Natural killer cell treated with Interleukin-12 subunit alpha and Interleukin-12 subunit beta and Interleukin-15 and Interleukin-18, amount 100 ng/mL, for 72 hours (primary cell): ENCODE measurements around the gene DRAP1. TPM values are rescaled to one million over a fixed set of nuclear protein-coding genes. Genes with fewer than 3 reads are reported as not detected.

ENCODE experiments used
- ATAC-seq, 2 donors: fragments of 150-1000 bp; cut with Tn5 transposase in 1 of 2; sonication (Bioruptor Pico), chemical (Tn5 transposase) in 1 of 2; 2 replicates each; pipeline ENCODE4 v1.10.0; 2021
- DNase-seq: peaks from one replicate; pipeline ENCODE4 v3.0.0; 2022; ENCODE audit warnings: low spot score
- H3K27ac Mint-ChIP-seq, 2 donors: 1 replicate in 1 of 2; 2 replicates in 1 of 2; pipeline ENCODE4 v1.8.0; 2022; ENCODE audit warnings: mixed read lengths in 2 of 2, mild to moderate bottlenecking in 1 of 2, moderate library complexity in 1 of 2
- H3K27me3 Mint-ChIP-seq, 2 donors: 1 replicate in 1 of 2; 2 replicates in 1 of 2; pipeline ENCODE4 v1.8.0; 2022; ENCODE audit warnings: mixed read lengths in 2 of 2
- H3K36me3 Mint-ChIP-seq: one replicate; pipeline ENCODE4 v1.8.0; 2022; ENCODE audit warnings: mixed read lengths
- H3K4me1 Mint-ChIP-seq, 2 donors: 1 replicate in 1 of 2; 2 replicates in 1 of 2; pipeline ENCODE4 v1.8.0; 2022; ENCODE audit warnings: low read depth in 2 of 2, mixed read lengths in 2 of 2, mild to moderate bottlenecking in 1 of 2
- H3K4me3 Mint-ChIP-seq: one replicate; pipeline ENCODE4 v1.8.0; 2022; ENCODE audit warnings: mixed read lengths
- H3K9me3 Mint-ChIP-seq: 2 replicates; pipeline ENCODE4 v1.8.0; 2022; ENCODE audit warnings: mixed read lengths
- total RNA-seq, 2 donors: library from RNA; stranded (reverse); gene quantifications; one replicate each; pipeline ENCODE4 v1.2.3, GENCODE V29; 2022

DRAP1 gene
- 10 to 100 TPM; 88.5 to 95.6 TPM for total RNA-seq

GRCh38 chr11:65919141-65919572 is at the start of gene DRAP1:
TSS of gene DRAP1 (plus strand) at chr11:65919426. CDS start at chr11:65919502, 76 bp downstream.
- ATAC-seq: peak; percentile 96
- Mint-ChIP-seq H3K9me3 (no peaks in the 10 kb centered on the region), H3K27me3 (no peaks in the 10 kb centered on the region), H3K4me1 (peaks cover 21 to 29% of the 10 kb centered on the region in 2 donors), H3K27ac (peak within 1 kb of the TSS; percentile 75 to 78), H3K4me3 (peak within 1 kb of the TSS; percentile 90), H3K36me3 (no peaks in the 10 kb centered on the region)
- DNase-seq: peak; percentile 99

DNA sequence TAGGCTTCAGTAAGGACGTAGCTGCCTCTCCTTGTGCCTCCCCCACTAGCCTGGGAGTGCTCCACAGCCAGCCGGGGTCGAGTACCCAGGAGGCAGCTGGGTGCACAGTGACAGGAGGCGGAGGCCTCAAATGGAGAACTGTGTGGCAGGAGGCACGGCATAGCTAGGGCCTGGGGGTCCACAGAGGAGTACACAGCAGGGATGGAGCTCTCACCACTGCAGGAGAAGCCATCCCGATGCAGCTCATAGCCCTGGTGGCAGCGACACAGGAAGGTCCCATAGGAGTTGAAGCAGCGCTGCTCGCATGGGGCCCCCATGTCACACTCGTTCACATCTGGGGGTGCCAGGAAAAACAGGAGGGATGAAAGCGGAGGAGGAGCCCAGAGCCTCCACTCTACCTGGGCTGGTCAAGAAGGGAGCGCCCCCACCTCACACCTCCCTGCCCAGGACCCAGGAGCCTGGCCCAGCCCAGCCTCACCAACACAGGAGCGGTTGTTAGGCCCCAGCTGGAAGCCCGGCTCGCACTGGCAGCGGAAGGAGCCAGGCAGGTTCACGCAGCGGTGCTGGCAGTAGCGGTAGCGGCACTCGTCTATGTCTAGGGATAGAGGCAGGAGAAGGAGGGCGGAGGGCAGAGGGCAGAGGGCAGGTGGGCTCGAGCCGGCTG is 49.5 kb upstream of the DRAP1 start:
- H3K4me3 Mint-ChIP-seq: peak overlapping the region; percentile 12
- H3K9me3 Mint-ChIP-seq: no peaks in the 10 kb centered on the region
- H3K36me3 Mint-ChIP-seq: no peaks in the 10 kb centered on the region
- H3K27ac Mint-ChIP-seq: peak overlapping the region in 1 of 2 donors; percentile 21
- H3K4me1 Mint-ChIP-seq: peaks cover 23 to 26% of the 10 kb centered on the region in 2 donors
- ATAC-seq (no peak), DNase-seq (no peak)
- H3K27me3 Mint-ChIP-seq: no peaks in the 10 kb centered on the region

DNA sequence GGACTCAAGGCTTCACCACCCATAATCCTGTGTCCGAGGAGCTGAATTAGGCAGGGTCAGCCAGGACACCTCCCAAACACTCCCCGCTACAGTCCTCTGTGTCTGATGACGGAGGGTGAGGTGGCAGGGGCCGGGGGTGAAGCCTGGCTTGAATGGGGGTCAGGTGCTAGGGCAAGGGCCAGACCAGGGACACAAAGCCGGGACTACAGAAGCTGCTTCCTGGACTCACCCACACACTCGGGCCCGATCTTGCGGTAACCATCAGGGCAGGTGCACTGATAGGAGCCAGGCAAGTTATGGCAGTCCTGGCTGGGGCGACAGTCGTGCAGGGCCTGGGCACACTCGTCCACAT is 48.9 kb upstream of the DRAP1 start:
- DNase-seq (no peak), ATAC-seq (no peak)
- Mint-ChIP-seq H3K27ac (peak overlapping the region; percentile 12 to 33), H3K9me3 (no peaks in the 10 kb centered on the region), H3K36me3 (no peaks in the 10 kb centered on the region), H3K4me1 (peaks cover 23 to 26% of the 10 kb centered on the region in 2 donors), H3K4me3 (peak overlapping the region; percentile 49), H3K27me3 (no peaks in the 10 kb centered on the region)

DNA sequence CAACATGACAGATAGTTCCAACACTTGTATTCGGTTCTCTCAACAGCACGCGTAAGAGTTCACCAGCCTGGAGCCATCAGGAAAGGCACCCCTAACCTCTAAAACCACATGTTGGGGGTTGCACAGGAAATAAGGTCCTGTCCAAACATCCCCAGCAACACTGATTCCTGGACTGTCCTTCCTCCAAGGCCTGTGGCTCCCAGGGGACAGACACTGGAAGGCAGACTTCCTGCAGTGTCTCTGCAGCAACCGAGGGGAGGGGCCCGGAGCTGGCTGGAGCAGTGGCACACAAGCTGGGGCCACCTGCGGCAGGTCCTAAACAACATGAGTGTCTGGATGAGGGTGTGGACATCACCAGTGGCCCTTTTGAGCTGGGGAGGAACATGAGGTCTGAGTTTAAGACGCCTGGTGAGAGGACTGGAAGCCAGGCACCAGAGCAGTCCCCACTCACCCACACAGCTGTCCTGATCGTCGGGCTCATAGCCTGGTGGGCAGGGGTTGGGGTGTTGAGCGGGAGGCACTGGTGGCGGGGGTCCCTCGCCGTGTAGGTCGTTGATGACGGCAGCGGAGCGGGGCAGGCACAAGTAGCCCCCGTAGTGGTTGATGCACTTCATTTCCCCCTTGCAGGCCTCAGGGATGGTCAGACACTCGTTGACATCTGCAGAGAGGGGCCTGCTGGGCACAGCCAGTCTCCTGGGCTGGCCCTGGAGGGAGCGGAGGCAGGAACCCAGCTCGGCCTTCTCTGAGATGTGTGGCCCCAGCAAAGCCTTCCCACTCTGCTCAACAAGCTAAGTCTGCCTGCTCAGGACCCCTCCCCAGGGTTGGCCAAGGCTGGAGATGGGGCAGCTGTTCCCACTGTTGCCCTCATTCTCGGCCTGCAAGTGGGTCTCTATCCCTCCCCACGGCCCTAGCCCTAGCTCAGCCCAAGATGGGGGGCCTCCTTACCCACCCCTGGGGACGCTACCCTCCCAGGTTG is 48.2 kb upstream of the DRAP1 start:
- Mint-ChIP-seq H3K27me3 (no peaks in the 10 kb centered on the region), H3K4me1 (peaks cover 23 to 26% of the 10 kb centered on the region in 2 donors), H3K36me3 (no peaks in the 10 kb centered on the region), H3K9me3 (no peaks in the 10 kb centered on the region), H3K27ac (peak overlapping the region; percentile 12 to 33), H3K4me3 (peak overlapping the region; percentile 49)
- DNase-seq (no peak), ATAC-seq (no peak)

DNA sequence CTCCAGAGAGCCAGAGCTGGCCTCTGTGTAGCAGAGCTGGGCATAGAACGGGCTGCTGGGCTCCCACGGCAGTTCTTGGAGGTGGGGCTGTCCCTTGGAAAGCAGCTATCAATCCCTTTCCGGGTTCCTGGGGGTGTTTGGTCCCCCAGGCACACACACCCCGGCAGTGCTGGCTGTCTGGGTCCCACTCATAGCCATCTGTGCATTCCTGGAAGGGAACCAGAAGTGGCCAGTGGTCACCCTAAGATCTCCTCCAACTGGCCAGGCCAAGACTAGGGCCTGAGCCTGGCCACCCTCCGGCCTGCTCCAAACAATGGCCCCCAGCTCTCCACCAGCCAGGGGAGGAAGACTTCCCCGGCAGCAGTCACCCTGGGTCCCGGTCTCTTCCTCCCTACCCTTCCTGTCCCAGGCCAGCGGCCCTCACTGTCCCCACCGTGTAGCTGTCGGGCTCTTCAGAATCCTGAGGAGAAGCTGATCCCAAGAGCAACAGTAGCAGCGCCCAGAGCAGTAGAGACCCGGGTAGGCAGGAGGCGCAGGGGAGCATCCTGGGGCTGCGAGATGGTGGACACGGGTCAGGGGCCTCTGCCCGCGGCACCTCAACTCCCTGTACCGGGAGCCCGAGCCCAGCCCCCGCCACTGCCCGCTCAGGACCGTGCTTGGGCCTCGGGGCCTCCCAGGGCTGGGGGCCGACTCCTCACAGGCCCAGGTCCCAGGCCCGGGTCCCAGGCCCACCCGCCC is 47.2 kb upstream of the DRAP1 start:
- Mint-ChIP-seq H3K27ac (peak overlapping the region in 1 of 2 donors; percentile 21), H3K4me3 (peak overlapping the region; percentile 36), H3K4me1 (peaks cover 26% of the 10 kb centered on the region in 2 donors), H3K36me3 (no peaks in the 10 kb centered on the region), H3K27me3 (no peaks in the 10 kb centered on the region), H3K9me3 (no peaks in the 10 kb centered on the region)
- DNase-seq (no peak), ATAC-seq (no peak)

DNA sequence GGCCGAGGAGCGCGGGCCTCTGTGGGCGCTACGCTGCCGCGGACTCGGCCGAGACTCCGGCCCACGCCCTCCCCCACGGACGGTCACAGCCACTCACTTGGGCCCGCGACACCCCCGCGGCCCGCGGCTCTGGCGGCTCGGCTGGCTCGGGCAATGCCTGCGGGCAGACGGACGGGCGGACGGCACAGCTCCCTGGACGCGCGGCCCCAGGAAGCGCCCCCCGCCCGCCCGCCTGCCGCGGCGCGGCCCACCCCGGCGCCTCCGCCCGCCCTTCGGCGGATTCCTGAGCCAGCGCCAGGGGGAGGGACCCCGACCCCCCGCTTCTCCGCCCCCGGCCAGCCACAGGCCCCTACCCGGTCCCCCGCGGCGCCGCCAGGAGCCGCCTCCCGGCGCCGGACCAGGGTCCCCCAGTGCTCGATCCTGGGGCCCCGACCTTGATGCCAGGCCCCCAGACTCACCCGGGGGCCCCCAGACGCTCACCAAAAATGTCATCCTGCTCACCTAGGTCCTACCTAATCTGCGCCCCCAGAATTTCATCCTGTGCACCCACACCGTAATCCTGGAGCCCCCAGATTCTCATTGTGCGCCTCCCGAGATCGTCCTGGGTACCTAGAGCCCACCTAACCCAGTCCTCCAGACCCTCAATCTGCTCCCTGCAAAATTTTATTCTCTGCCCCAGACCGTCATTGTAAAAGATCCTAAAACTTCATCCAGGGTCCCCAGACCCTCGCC is 46.5 kb upstream of the DRAP1 start, which contains the start of gene EFEMP2:
Gene EFEMP2, minus strand, starts transcription at position 215 of the 732 bp plus-strand sequence. CDS start 446 bp downstream, outside the sequence.
- H3K27me3 Mint-ChIP-seq: no peaks in the 10 kb centered on the region
- no peaks in the 10 kb centered on the region for H3K9me3 Mint-ChIP-seq
- ATAC-seq (peak; percentile 1 to 46), DNase-seq (no peak)
- H3K4me1 Mint-ChIP-seq: peaks cover 22 to 29% of the 10 kb centered on the region in 2 donors
- no peaks in the 10 kb centered on the region for H3K36me3 Mint-ChIP-seq
- peak within 1 kb of the TSS; percentile 94 for H3K4me3 Mint-ChIP-seq
- peak within 1 kb of the TSS; percentile 79 to 91 for H3K27ac Mint-ChIP-seq

DNA sequence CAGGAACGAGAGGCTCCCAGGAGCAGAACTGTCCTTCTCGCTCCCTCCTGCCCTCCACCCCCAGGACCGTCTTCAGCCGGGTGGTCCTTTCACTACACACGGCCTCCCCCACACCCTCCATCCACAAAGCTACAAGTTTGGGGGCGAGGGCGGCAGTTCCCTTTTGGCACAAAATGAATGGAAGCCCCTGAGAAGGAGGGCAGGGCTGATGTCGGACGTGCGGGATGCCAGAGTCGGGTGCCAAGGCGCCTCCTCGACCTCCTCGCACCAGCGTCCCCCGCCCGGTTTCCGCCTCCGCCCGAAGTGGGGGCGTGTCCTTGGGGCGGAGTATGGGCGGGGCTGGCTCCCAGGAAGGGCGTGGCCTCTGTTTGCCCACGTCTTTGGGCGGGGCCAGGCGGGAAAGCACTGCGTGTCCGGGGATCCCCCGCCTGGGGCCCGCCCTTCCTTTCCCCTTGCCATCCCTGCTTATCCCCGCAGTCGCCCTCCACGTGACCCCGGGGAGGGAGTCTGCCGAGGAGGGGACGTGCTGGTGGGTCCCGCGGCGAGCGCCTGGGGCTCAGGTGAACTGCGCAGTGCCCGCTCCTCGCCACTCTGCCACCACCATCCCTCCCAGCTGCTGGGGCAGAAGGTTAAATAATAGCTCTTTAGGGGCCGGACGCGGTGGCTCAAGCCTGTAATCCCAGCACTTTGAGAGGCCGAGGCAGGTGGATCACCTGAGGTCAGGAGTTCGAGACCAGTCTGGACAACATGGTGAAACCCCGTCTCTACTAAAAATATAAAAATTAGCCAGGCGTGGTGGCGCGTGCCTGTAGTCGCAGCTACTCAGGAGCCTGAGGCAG is 45.7 kb upstream of the DRAP1 start:
- H3K4me3 Mint-ChIP-seq: peak overlapping the region; percentile 94
- ATAC-seq (peak; percentile 93 to 97), DNase-seq (peak; percentile 96)
- no peaks in the 10 kb centered on the region for H3K9me3 Mint-ChIP-seq
- no peaks in the 10 kb centered on the region for H3K36me3 Mint-ChIP-seq
- no peaks in the 10 kb centered on the region for H3K27me3 Mint-ChIP-seq
- H3K4me1 Mint-ChIP-seq: peaks cover 27 to 37% of the 10 kb centered on the region in 2 donors
- H3K27ac Mint-ChIP-seq: peak overlapping the region; percentile 79 to 91

GRCh38 chr11:65879617-65880016 is 39.6 kb upstream of the DRAP1 start, which contains the start of gene CTSW:
TSS of gene CTSW (plus strand) at chr11:65879837. CDS start at chr11:65879855, 18 bp downstream.
- peak within 1 kb of the TSS; percentile 88 for H3K4me3 Mint-ChIP-seq
- H3K27me3 Mint-ChIP-seq: no peaks in the 10 kb centered on the region
- no peaks in the 10 kb centered on the region for H3K36me3 Mint-ChIP-seq
- H3K4me1 Mint-ChIP-seq: peaks cover 41 to 61% of the 10 kb centered on the region in 2 donors
- DNase-seq (peak; percentile 78), ATAC-seq (peak; percentile 50 to 79)
- H3K9me3 Mint-ChIP-seq: no peaks in the 10 kb centered on the region
- peak within 1 kb of the TSS; percentile 98 for H3K27ac Mint-ChIP-seq

DNA sequence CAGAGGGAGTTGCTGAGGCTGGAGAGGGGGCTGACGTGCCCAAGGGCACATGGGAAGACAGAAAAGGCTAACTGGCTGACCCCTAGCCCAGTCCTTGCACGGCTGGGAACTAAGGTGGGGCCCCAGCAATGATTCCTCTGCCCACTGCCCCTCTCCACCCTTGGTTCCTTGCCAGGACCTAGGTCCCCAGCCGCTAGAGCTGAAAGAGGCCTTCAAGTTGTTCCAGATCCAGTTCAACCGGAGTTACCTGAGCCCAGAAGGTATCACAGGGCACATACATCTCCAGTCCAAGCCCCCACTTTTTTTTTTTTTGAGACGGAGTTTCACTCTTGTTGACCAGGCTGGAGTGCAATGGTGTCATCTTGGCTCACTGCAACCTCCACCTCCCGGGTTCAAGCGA is 39.2 kb upstream of the DRAP1 start:
- peaks cover 45 to 64% of the 10 kb centered on the region in 2 donors for H3K4me1 Mint-ChIP-seq
- no peak for ATAC-seq

DNA sequence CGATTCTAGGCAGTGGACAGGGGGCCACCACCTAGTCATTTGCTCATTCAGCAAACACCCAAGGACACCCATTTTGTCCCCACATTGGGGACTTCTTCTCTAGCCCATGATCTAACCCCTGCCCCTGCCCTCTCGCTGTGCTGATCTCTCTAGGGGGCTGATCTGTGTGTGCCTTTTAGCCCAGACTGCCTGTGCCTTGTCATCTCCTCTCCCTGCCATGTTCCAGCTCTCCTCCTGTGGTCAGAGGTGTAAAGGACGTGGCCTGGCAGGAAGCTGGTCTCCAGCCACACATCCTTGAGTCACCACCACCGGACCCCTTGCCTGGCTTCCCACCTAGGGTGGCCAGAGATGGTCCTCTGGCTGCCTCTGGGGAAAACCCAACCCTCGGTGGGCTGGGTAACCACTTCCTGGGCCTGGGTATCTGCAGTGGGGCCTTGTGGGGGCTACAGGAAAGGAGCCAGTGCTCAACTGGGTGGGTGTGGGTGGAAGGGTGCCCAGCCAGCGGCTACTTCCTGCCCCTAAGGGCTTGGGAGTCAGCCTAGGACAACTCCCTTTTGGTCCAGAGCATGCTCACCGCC is 38.3 kb upstream of the DRAP1 start:
- peak overlapping the region; percentile 98 for H3K27ac Mint-ChIP-seq
- peak overlapping the region; percentile 88 for H3K4me3 Mint-ChIP-seq
- H3K36me3 Mint-ChIP-seq: no peaks in the 10 kb centered on the region
- DNase-seq: peak; percentile 85
- no peaks in the 10 kb centered on the region for H3K9me3 Mint-ChIP-seq
- peak; percentile 75 to 77 for ATAC-seq
- H3K27me3 Mint-ChIP-seq: no peaks in the 10 kb centered on the region
- H3K4me1 Mint-ChIP-seq: peaks cover 45 to 66% of the 10 kb centered on the region in 2 donors

More for the DNA sequence above, 39.2 kb upstream of the DRAP1 start:
- no peaks in the 10 kb centered on the region for H3K36me3 Mint-ChIP-seq
- H3K9me3 Mint-ChIP-seq: no peaks in the 10 kb centered on the region
- H3K27me3 Mint-ChIP-seq: no peaks in the 10 kb centered on the region
- no peak for DNase-seq
- peak overlapping the region; percentile 88 for H3K4me3 Mint-ChIP-seq
- peak overlapping the region; percentile 98 for H3K27ac Mint-ChIP-seq

- Mint-ChIP-seq H3K27me3 (no peaks in the 10 kb centered on the region), H3K36me3 (peaks cover 7% of the 10 kb centered on the region), H3K9me3 (no peaks in the 10 kb centered on the region), H3K27ac (peak overlapping the region; percentile 98), H3K4me3 (no peak overlapping the region), H3K4me1 (peaks cover 55 to 70% of the 10 kb centered on the region in 2 donors)
- ATAC-seq: no peak
- DNase-seq: no peak
Measured at GRCh38 chr11:65882120-65883057, 36.8 kb upstream of the DRAP1 start.
